PC-9 (cell line): ENCODE results near the gene LINC00305.

Experiments
- CTCF ChIP-seq: fragments of 200-600 bp; sonication (generic); conservative IDR thresholded peaks from 2 replicates; pipeline ENCODE4 v1.6.1; 2017; ENCODE audit warnings: mixed run types, antibody characterized with exemption, mild to moderate bottlenecking, moderate library complexity
- EZH2 ChIP-seq: fragments of 200-600 bp; sonication (generic); IDR thresholded peaks from 2 replicates; pipeline ENCODE4 v1.8.0; 2017; ENCODE audit warnings: antibody characterized with exemption, low read depth

DNA sequence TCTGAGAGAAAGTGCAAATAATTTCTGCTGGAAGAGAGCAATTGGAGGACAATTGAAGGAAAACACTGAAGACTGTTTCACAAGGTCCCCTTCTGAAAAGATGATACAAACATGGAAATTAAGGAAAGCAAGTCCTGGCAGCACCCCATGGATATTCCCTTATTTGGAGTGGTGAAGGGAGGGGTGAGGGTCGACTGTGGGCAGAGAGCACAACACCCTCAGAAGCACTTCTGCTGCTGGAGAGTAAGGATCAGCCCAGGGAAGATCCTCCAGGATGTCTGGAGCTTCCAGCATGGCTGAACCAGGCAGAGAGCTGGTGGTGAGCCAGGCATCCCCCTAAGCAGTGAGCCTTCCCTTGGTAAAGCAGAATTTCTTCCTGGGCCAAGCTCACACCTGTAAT is 54.7 kb downstream of the LINC00305 start:
- TF ChIP-seq CTCF (no peak), EZH2 (no peak)
